ENCODE measurements around the gene PIM1.

GRCh38 chr6:37138856-37139229 lies 31.1 kb upstream of the PIM1 start:
- TF ChIP-seq REST (IDR thresholded peaks at IDR 0.05; ENCODE audit: borderline replicate concordance) (no peak), REST (CRISPR knock-in tag; IDR thresholded peaks at IDR 0.05; ENCODE audit: low read depth) (no peak), THRA (IDR thresholded peaks at IDR 0.05) (no peak), ZNF282 (CRISPR knock-in tag; IDR thresholded peaks at IDR 0.05) (no peak), CTCF (IDR thresholded peaks at IDR 0.05 in 2 of 3, conservative IDR thresholded peaks at IDR 0.05 in 1 of 3; ENCODE audit: insufficient read depth in 2 of 3, low read depth in 1 of 3, low read length in 3 of 3) (no peak), ZBTB33 (CRISPR knock-in tag; IDR thresholded peaks at IDR 0.05) (no peak), BCL6 (CRISPR knock-in tag; IDR thresholded peaks at IDR 0.05) (no peak), CREB5 (CRISPR knock-in tag; IDR thresholded peaks at IDR 0.05) (no peak), YY1 (IDR thresholded peaks at IDR 0.05; ENCODE audit: borderline replicate concordance in 1 of 3, control insufficient read depth in 1 of 3, extremely low read depth in 1 of 3, insufficient read depth in 3 of 3, insufficient read length in 1 of 3, insufficient replicate concordance in 2 of 3, low read depth in 1 of 3, low read length in 2 of 3) (no peak), SOX6 (IDR thresholded peaks at IDR 0.05) (no peak), MXI1 (IDR thresholded peaks at IDR 0.05; ENCODE audit: low read depth, low read length) (no peak), SETDB1 (IDR thresholded peaks at IDR 0.05; ENCODE audit: low read length) (no peak), TRIM28 (IDR thresholded peaks at IDR 0.05) (no peak), ZNF324 (CRISPR knock-in tag; IDR thresholded peaks at IDR 0.05) (no peak), EHMT2 (IDR thresholded peaks at IDR 0.05) (no peak)
